ENCODE measurements around the gene FXYD2. TPM values are rescaled to one million over a fixed set of nuclear protein-coding genes. Genes with fewer than 3 reads are reported as not detected.

The FXYD2 gene
- total and polyA plus RNA-seq, 9 of the 15 experiments (the other 6 are each of a cell fraction or from before 2014, with no cell fraction given), result not detected

DNA sequence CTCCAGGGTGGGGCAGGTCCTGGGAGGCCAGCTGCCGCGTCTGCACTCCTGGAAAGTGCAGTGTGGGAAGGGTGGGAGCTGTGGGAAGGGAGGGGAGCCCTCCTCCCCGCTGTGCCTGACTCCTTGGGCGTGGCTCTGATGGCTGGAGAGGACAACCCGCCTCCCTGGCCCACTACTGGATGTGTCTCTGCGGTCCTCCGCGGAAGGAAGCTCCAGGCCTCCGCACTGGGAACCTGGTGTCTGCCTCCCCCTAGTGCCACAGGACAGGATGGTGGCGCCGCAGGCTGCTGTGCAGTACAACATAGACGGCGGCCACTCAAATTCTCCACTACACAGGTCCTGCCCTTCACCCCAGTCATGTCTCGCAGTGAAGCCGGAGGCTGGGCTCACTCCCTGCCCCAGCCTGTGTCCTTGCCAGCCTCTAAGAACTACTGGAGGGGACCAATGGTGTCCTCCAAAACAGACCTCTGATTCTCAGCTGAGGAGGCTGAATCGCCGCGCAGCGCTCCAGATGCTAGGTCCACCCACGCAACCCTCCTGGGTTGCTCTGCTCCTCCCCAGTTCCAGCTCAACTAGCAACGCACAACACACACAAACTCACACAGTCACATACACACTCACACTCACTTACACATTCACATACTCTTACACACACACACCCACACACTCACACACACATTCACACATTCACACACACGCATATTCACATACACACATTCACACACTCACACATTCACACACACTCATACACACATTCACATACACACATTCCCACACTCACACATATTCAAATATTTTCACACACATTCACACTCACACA, 15.1 kb downstream of the FXYD2 start (continued):
- TF ChIP-seq ZNF3 (CRISPR knock-in tag; IDR thresholded peaks at IDR 0.05) (no peak), SUPT5H (IDR thresholded peaks at IDR 0.05) (no peak), TCF3 (CRISPR knock-in tag; IDR thresholded peaks at IDR 0.05) (no peak), ZBTB26 (CRISPR knock-in tag; IDR thresholded peaks at IDR 0.05) (peak; percentile 85), U2AF1 (optimal IDR thresholded peaks at IDR 0.05; ENCODE audit: low read depth, low read length) (no peak), ZNF347 (CRISPR knock-in tag; IDR thresholded peaks at IDR 0.05; ENCODE audit: low read depth) (no peak), RAD51 (IDR thresholded peaks at IDR 0.05; ENCODE audit: borderline replicate concordance, low read depth) (no peak), ZNF146 (CRISPR knock-in tag; IDR thresholded peaks at IDR 0.05; ENCODE audit: unreplicated experiment) (no peak), NUFIP1 (IDR thresholded peaks at IDR 0.05; ENCODE audit: partially characterized antibody) (peak; percentile 37), ZNF444 (CRISPR knock-in tag; IDR thresholded peaks at IDR 0.05) (no peak), NR2C2 (CRISPR knock-in tag; IDR thresholded peaks at IDR 0.05) (no peak), NR2C2 (tag; IDR thresholded peaks at IDR 0.05) (no peak), HNRNPUL1 (IDR thresholded peaks at IDR 0.05; ENCODE audit: low read length) (no peak), KDM1A (IDR thresholded peaks at IDR 0.05) (no peak), EP400 (IDR thresholded peaks at IDR 0.05) (no peak), CHAMP1 (IDR thresholded peaks at IDR 0.05) (no peak), MAFK (IDR thresholded peaks at IDR 0.05; ENCODE audit: low read length) (no peak), PREB (CRISPR knock-in tag; IDR thresholded peaks at IDR 0.05) (no peak), TAF9B (IDR thresholded peaks at IDR 0.05; ENCODE audit: partially characterized antibody) (no peak), CSDE1 (IDR thresholded peaks at IDR 0.05) (peak in 1 of 2 experiments; percentile 81; a peak in 1 of 4 replicates)
- TF ChIP-seq, protein P1, sequence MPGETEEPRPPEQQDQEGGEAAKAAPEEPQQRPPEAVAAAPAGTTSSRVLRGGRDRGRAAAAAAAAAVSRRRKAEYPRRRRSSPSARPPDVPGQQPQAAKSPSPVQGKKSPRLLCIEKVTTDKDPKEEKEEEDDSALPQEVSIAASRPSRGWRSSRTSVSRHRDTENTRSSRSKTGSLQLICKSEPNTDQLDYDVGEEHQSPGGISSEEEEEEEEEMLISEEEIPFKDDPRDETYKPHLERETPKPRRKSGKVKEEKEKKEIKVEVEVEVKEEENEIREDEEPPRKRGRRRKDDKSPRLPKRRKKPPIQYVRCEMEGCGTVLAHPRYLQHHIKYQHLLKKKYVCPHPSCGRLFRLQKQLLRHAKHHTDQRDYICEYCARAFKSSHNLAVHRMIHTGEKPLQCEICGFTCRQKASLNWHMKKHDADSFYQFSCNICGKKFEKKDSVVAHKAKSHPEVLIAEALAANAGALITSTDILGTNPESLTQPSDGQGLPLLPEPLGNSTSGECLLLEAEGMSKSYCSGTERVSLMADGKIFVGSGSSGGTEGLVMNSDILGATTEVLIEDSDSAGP (CRISPR knock-in tag; IDR thresholded peaks at IDR 0.05), result no peak
- TF ChIP-seq, protein P2, sequence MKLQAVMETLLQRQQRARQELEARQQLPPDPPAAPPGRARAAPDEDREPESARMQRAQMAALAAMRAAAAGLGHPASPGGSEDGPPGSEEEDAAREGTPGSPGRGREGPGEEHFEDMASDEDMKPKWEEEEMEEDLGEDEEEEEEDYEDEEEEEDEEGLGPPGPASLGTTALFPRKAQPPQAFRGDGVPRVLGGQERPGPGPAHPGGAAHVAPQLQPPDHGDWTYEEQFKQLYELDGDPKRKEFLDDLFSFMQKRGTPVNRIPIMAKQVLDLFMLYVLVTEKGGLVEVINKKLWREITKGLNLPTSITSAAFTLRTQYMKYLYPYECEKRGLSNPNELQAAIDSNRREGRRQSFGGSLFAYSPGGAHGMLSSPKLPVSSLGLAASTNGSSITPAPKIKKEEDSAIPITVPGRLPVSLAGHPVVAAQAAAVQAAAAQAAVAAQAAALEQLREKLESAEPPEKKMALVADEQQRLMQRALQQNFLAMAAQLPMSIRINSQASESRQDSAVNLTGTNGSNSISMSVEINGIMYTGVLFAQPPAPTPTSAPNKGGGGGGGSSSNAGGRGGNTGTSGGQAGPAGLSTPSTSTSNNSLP (IDR thresholded peaks at IDR 0.05; ENCODE audit: borderline replicate concordance, low read depth, low read length), result no peak
